AG04450 (cell line): ENCODE measurements around the gene IRF1. TPM values are rescaled to one million over a fixed set of nuclear protein-coding genes. Genes with fewer than 3 reads are reported as not detected.

ENCODE experiments used
- CTCF ChIA-PET: fragments of 300-600, 350-600 bp; formaldehyde crosslinking; extraction: SDS; loops from one replicate; lab custom pipeline; 2022; ENCODE audit warnings: antibody characterized with exemption, inconsistent platforms; lab: Charles Lee
- POLR2A ChIA-PET: fragments of 350-600 bp; formaldehyde crosslinking; extraction: SDS; loops from one replicate; lab custom pipeline; 2021; ENCODE audit warnings: antibody characterized with exemption, inconsistent platforms; lab: Yijun Ruan, JAX
- DNase-seq: peaks from one replicate; pipeline ENCODE4 v3.0.0-alpha.2; 2011; ENCODE audit warnings: low read depth, low spot score
- H3K27ac ChIP-seq: one replicate; pipeline ENCODE4 v1.5.1; 2012; ENCODE audit warnings: low read depth, low read length, control low read depth
- H3K27me3 ChIP-seq: one replicate; pipeline ENCODE4 v1.6.0; 2012; ENCODE audit warnings: low read length; ENCODE audit not compliant: control insufficient read depth, insufficient read depth
- H3K4me3 ChIP-seq: 2 replicates; pipeline ENCODE4 v1.5.1; 2011; ENCODE audit warnings: mild to moderate bottlenecking, low read depth, low read length, control low read depth
- H3K9me3 ChIP-seq: 2 replicates; pipeline ENCODE4 v1.5.1; 2012; ENCODE audit warnings: low read length; ENCODE audit not compliant: control insufficient read depth, insufficient read depth
- CTCF ChIP-seq: IDR thresholded peaks from 2 replicates; pipeline ENCODE4 v1.5.1; 2011; ENCODE audit warnings: low read depth, low read length, control low read depth, inconsistent platforms
- polyA plus RNA-seq: library from polyadenylated mRNA; depleted of rRNA; stranded (reverse); fragments of >200 nt; gene quantifications from 2 replicates; pipeline ENCODE4 v1.2.3, GENCODE V29; 2011

The IRF1 gene
- polyA plus RNA-seq, 1 experiment, result 22.6 TPM

- Histone ChIP-seq H3K4me3 (no peak overlapping the region), H3K27me3 (no peaks in the 10 kb centered on the region), H3K9me3 (no peaks in the 10 kb centered on the region), H3K27ac (no peak overlapping the region)
- TF ChIP-seq CTCF, result no peak
- ChIA-PET CTCF (interaction anchor here (1.2 to 11.9 kb wide), 8 partner anchors 9 to 120 kb away, joined by 4 to 209 read pairs (median 6); partner anchors contain the start of gene IRF1), POLR2A (interaction anchor here (0.6 to 2.3 kb wide), 3 partner anchors 11 to 819 kb away, joined by 3 to 15 read pairs (median 3); partner anchors contain the start of gene IRF1)
- no peak for DNase-seq
Observed at GRCh38 chr5:132501629-132501956, 11.0 kb upstream of the IRF1 start.

GRCh38 chr5:132500931-132501628 is 10.5 kb upstream of the IRF1 start:
- POLR2A ChIA-PET, result interaction anchor here (0.6 to 2.3 kb wide), 3 partner anchors 11 to 819 kb away, joined by 3 to 15 read pairs (median 3); partner anchors contain the start of gene IRF1

GRCh38 chr5:132500244-132500930 is 9.8 kb upstream of the IRF1 start:
- H3K4me3 ChIP-seq, result no peak overlapping the region
- DNase-seq, result no peak
- ChIA-PET CTCF (interaction anchor here (0.6 to 11.9 kb wide), 13 partner anchors 8 to 1954 kb away, joined by 3 to 209 read pairs (median 5); partner anchors contain the start of gene IRF1), POLR2A (interaction anchor here (1.1 to 2.3 kb wide), 2 partner anchors 10 to 73 kb away, joined by 3 to 15 read pairs; partner anchors contain the start of gene IRF1)
- no peak overlapping the region for H3K27ac ChIP-seq
- TF ChIP-seq CTCF, result no peak
- no peaks in the 10 kb centered on the region for H3K9me3 ChIP-seq
- no peaks in the 10 kb centered on the region for H3K27me3 ChIP-seq

More at GRCh38 chr5:132500931-132501628, 10.5 kb upstream of the IRF1 start:
- no peak overlapping the region for H3K4me3 ChIP-seq
- no peaks in the 10 kb centered on the region for H3K27me3 ChIP-seq
- H3K9me3 ChIP-seq, result no peaks in the 10 kb centered on the region
- TF ChIP-seq CTCF, result peak; percentile 76
- DNase-seq, result no peak
- no peak overlapping the region for H3K27ac ChIP-seq
- CTCF ChIA-PET, result interaction anchor here (0.6 to 11.9 kb wide), 13 partner anchors 9 to 1953 kb away, joined by 3 to 209 read pairs (median 5); partner anchors contain the start of gene IRF1

GRCh38 chr5:132499440-132500243 is 9.1 kb upstream of the IRF1 start:
- Histone ChIP-seq H3K27ac (no peak overlapping the region), H3K4me3 (no peak overlapping the region), H3K9me3 (no peaks in the 10 kb centered on the region), H3K27me3 (no peaks in the 10 kb centered on the region)
- no peak for TF ChIP-seq CTCF
- DNase-seq, result no peak
- CTCF ChIA-PET, result interaction anchor here (0.7 to 11.9 kb wide), 5 partner anchors 42 to 319 kb away, joined by 3 to 209 read pairs (median 5); no protein-coding TSS in a partner anchor
- POLR2A ChIA-PET, result no interaction called here
